ENCODE data around the gene NMT2.

Gene NMT2

DNA sequence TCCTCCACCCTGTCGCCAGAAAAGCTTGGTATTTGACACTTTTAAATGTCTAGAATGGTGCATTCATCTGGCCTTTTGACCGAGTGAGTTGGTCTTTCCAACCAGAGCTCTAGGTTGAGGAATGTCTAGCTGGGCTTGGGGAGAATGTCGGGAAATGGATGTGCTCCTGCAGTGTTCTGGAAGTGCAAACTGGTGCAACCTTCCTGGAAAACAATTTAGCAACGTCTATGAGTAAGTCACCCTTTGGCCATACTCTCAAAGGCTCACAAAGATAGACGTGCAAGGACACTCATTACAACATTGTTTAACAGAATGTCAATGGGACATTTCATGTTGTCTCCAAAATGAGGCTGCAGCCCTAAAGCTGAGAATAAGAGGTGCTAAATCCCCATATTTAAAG is 12.2 kb upstream of the NMT2 start:
- no peak for DNase-seq

GRCh38 chr10:15176269-15176668 is 7.8 kb upstream of the NMT2 start:
- no peak for DNase-seq

DNA sequence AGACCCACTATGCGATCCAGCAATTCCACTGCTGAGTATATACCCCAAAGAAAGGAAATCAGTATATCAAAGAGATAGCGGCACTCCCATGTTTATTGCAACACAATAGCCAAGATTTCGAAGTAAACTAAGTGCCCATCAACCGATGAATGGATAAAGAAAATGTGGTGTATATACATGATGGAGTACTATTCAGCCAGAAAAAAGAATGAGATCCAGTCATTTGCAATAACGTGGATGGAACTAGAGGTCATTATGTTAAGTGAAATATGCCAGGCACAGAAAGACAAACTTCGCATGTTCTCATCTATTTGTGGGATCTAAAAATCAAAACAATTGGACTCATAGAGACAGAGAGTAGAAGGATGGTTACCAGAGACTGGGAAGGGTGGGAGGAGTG is 7.1 kb upstream of the NMT2 start:
- no peak for DNase-seq

DNA sequence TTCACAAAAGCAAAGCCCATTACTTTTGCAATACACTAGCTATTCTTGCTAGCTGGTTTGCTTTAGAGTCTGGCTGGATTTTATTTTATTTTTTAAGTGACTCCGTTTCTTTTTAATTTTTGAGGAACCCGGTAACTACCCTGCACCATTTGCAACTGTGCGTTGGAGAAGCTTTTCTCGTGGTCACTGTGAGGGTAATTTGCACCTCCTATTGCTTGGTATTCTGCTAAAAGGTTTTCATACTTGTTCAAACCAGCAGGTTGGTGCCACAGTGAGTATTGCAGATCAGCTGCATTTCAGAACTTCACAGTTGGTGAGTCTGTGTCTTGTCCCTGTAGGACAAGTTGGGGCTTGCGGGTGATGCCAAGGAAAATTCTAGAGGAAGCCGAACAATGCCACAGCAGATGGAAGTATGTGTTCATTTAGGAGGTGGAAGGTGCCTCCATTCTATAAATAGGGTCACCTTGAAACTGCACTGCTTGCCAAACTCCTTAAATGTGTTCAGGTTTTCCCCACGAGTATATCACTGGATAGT is 3.9 kb upstream of the NMT2 start:
- DNase-seq: no peak

DNA sequence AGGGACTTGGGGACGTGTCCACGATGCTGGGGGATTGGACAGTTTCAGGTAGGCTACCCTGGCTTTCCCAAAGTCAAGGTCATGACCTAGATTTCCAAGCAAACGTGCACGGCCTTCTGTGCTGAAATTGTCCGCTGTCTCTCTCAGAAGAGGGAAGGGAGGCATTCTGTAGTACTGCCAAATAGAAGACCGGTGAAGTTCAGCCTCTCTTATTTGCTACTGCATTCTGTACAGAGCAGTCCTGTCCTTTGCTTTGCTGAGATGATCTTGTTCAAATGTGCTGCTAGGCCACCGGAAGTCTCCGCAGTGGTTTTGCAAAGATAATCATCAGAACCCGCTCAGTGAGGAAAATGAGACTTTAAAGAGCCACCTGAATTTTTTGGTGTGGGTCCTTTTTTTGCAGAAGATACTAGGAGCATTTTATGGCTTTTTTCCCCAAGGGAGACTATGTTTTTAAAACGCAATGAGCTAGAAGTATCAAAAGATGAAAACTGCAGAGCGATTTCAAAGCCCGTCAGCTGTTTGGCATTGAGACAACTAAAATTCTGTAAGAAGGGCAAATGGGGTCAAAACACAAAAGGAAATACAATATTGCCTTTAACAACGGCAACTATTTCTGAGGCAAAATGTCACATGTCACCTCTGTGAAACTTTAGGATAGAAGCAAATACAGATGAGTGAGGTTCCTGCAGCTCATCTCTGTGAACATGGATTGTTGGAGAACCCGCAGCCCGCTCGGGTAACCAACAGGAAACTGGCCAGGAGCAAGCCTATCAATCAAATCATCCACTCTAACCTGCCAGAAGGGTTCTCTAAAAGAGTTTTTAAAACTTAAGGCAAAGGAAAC is 1.3 kb upstream of the NMT2 start:
- peak; percentile 53 to 63 for DNase-seq

DNA sequence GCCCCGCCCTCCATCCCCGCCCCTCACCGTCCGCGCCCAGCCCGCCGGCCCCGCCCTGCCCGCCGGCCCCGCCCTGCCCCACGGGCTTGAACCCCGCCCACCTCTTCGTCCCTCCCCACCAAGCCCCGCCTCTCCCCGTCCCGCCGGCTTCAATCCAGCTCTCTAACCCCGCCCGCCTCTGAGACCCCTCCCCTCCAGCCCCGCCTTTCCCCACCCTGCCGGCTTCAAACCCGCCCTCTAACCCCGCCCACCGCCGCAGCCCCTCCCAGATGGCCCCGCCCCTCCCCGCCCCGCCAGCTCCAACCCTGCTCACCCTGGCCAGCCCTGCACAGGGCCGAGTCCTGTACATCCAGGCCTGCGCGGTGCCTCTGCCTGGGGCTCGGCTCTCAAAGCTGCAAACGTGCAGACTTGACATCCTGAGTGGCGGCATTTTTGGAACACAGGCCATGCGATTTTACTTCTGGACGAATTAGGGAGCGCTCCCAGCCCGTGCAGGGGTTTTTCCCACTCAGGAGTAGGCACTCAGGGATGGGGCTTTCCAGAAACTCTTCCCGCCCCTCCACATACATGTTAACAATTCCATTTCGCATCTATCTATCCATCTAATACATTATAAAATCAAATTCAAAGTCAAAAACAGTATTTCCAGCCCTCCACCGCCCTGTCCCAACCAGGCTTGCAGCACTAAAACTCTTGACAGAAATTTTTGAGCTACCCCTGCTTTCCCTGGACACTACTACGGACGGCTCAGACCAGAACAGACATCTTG is 477 bp upstream of the NMT2 start:
- DNase-seq: peak; percentile 91 to 93

- DNase-seq: peak; percentile 39 to 49
Measured at GRCh38 chr10:15167411-15168290, 842 bp downstream of the NMT2 start.

DNA sequence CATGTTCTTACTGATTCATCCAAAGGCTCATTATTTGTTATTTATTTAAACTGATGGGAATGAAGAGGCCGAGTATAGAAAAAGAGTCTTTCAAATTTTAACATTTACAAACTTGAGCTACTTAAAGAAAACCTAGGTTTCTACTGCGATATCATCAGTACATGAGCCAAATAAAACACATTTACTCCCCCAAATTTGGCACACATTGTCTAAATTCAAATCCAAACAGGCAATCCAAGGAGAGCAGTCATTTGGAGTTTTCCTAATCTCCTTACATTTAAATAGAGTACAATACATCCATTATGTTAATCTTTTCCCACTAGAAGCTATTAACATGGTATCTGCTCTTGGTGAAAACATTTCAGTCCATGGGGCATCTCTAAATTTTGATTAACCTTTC is 2.2 kb downstream of the NMT2 start:
- no peak for DNase-seq

GRCh38 chr10:15163253-15163828 is 5.2 kb downstream of the NMT2 start:
- peak; percentile 75 to 81 for DNase-seq

GRCh38 chr10:15158972-15159371 is 9.5 kb downstream of the NMT2 start:
- no peak for DNase-seq

DNA sequence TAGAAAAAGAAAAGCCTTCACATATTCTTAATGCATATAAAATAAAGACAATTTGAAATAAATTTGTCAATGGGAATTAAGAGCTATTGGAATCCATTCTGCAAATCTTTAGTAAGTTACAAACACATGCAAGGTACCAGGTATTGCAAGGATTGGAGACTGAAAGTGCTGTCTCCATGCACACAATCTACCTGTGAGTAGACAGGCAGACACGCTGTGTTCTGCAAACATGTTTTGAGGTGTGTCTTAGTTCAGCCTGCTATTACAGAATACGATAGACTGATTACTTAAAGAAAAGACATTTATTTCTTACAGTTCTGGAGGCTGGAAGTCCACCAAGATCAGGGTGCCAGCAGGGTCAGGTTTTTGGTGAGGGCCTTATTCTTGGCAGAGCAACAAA is 10.0 kb downstream of the NMT2 start:
- DNase-seq: no peak

DNA sequence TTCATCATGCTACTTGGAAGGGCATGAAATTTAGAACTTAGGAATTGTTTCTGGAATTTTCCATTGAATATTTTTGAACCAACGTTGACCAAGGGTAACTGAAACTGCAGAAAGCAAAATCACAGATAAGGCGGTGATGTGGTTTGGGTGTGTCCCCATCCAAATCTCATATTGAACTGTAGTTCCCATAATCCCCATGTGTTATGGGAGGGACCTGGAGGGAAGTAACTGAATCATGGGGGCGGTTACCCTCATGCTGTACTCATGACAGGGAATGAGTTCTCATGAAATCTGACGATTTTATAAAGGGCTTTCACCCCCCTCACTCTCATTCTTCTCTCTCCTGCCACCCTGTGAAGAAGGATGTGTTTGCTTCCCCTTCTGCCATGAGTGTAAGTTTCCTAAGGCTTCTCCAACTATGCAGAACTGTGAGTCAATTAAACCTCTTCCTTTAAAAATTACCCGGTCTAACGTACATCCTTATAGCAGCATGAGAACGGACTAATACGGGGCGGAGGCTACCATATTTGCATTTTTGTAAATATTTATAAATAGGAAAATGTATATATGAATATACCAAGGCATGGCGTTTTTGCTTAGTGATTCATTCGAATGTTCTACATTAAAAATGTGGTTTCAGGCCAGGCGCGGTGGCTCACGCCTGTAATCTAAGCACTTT is 12.4 kb downstream of the NMT2 start:
- DNase-seq: no peak

- DNase-seq: no peak
Measured at GRCh38 chr10:15152556-15152955, 15.9 kb downstream of the NMT2 start.

- no peak for DNase-seq
Measured at GRCh38 chr10:15150563-15150962, 17.9 kb downstream of the NMT2 start.

GRCh38 chr10:15149042-15149771 is 19.3 kb downstream of the NMT2 start:
- DNase-seq: no peak

DNA sequence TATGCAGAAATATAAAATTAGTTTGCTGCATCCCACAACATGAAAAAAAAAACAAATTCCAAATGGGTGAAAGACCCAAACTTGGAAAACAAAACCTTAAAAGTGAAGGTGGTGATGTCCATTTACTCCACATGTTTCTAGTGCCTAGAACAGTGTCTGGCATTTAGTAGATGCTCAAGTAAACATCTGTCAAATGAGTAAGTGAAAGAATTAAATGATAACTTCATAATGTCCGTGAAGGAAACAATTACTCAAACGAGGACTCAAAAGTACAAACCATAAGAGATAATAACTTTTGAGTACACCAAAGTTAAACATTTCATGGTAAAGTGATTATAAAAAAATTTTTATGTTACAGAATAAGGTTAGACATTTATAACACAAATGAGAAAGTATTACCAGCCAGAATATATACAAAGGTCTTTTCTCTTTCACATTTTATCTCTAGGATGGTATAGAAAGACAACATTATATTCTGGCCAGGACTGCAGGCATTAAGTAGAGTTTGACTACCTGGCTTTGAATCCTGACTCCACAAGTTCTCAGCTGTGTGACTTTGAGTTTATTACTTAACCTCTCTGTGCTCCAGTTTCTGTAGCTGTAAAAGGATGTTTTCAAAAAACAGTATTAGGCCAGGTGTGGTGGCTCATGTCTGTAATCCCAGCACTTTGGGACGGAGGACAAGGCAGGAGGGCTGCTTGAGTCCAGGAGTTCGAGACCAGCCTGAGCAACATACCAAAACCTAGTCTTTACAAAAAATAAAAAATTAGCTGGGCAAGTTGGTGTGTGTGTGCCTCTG is 20.7 kb downstream of the NMT2 start:
- DNase-seq: no peak

- no peak for DNase-seq
Measured at GRCh38 chr10:15146366-15146765, 22.1 kb downstream of the NMT2 start.

GRCh38 chr10:15144788-15145187 is 23.7 kb downstream of the NMT2 start:
- DNase-seq: no peak

DNA sequence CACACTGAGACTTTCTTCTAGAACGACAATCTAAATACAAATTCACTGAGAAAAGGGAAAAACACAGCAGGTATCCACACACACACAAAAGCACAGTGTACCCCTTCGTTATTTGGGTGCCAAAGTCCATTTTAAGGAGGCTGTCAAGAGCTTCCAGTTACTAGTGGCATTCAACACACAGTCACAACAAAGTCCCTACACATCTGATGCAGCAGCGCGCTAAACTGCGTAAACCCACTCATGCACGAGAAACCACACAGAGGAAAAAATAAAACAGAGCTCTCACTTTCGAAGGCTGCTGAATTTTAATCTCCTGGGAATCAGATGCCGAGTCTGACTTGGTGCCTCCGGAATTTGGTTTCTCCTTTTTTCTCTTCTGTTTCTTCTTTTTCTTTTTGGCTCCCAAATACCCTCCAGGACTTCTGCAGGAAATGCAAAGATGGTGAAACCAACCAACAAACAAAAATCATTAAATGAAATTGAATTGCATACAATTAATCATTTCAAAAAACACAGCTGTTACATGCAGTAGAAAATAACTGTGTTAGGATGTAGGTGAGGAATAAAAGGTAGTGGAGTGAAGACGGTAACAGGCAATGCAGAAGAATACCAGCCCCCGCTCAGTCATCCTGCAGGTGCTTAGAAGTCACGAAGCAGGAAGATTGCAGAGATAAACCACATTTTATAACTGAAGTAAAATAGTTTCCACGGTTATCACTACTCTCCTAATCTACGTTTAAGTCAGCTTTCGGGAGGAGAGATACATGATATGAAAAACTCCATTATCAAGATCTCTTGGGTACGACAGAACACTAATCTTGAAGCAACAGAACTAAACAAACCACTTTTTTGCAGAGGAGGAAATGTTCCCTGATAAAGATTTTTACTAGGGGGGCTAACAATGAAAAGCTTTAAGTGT is 27.1 kb downstream of the NMT2 start:
- no peak for DNase-seq
